BLaER1 treated with 17β-estradiol and CSF1 and Interleukin-3, amounts not matched to agents 10 nM and 100 nM (cell line): ENCODE results near the gene AAMP.

Experiments
- H3K27ac ChIP-seq, 11 experiments: shearing (Covaris generic); formaldehyde crosslinking; 2 replicates each; pipeline ENCODE4 v1.8.1; 2022
- H3K27me3 ChIP-seq, 11 experiments: shearing (Covaris generic); formaldehyde crosslinking; 2 replicates each; pipeline ENCODE4 v1.8.1; 2022
- H3K36me3 ChIP-seq, 11 experiments: shearing (Covaris generic); formaldehyde crosslinking; 2 replicates each; pipeline ENCODE4 v1.8.1; 2022
- H3K4me1 ChIP-seq, 10 experiments: shearing (Covaris generic); formaldehyde crosslinking; 2 replicates each; pipeline ENCODE4 v1.8.1; 2022
- H3K4me2 ChIP-seq, 11 experiments: shearing (Covaris generic); formaldehyde crosslinking; 2 replicates each; pipeline ENCODE4 v1.8.1; 2022
- H3K4me3 ChIP-seq, 10 experiments: shearing (Covaris generic); formaldehyde crosslinking; 2 replicates each; pipeline ENCODE4 v1.8.1; 2022
- H3K9ac ChIP-seq, 11 experiments: shearing (Covaris generic); formaldehyde crosslinking; 2 replicates each; pipeline ENCODE4 v1.8.1; 2022
- H3K9me3 ChIP-seq, 11 experiments: shearing (Covaris generic); formaldehyde crosslinking; replicated peaks in 1 of 11; 2 replicates each; pipeline ENCODE4 v1.8.1; 2022
- H4K20me1 ChIP-seq, 11 experiments: shearing (Covaris generic); formaldehyde crosslinking; 2 replicates each; pipeline ENCODE4 v1.8.1; 2022
- Cebpa-rat ChIP-seq, 11 experiments: shearing (Covaris generic); IDR thresholded peaks; 2 replicates each; pipeline ENCODE4 v1.8.1; 2022

The AAMP gene

GRCh38 chr2:218296200-218296599 is 26.3 kb upstream of the AAMP start:
- no peaks in the 10 kb centered on the region for H3K9me3 ChIP-seq
- no peaks in the 10 kb centered on the region for H3K36me3 ChIP-seq
- H3K9ac ChIP-seq: no peak overlapping the region
- H3K4me3 ChIP-seq: no peak overlapping the region
- no peak for TF ChIP-seq Cebpa-rat (IDR thresholded peaks at IDR 0.05)
- peaks cover 0 to 2% (median 0%) of the 10 kb centered on the region in 11 experiments; a peak in 2 of 22 replicates for H4K20me1 ChIP-seq
- peaks cover 15 to 49% (median 32%) of the 10 kb centered on the region in 10 experiments for H3K4me1 ChIP-seq
- no peak overlapping the region for H3K27ac ChIP-seq
- no peaks in the 10 kb centered on the region for H3K27me3 ChIP-seq
- H3K4me2 ChIP-seq: no peak overlapping the region

GRCh38 chr2:218295029-218295428 is 25.1 kb upstream of the AAMP start:
- Histone ChIP-seq H4K20me1 (peaks cover 0 to 13% (median 0%) of the 10 kb centered on the region in 11 experiments; a peak in 6 of 22 replicates), H3K36me3 (no peaks in the 10 kb centered on the region), H3K27ac (no peak overlapping the region), H3K9me3 (no peaks in the 10 kb centered on the region), H3K4me2 (0 out of 22 replicates have a peak overlapping the region, but pooled peaks of 1 of the 11 experiments have one; percentile 99), H3K27me3 (no peaks in the 10 kb centered on the region), H3K4me3 (no peak overlapping the region), H3K4me1 (peaks cover 27 to 58% (median 42%) of the 10 kb centered on the region in 10 experiments), H3K9ac (peak overlapping the region in 2 of 11 experiments; percentile 2 to 3; a peak in 1 of 22 replicates)
- TF ChIP-seq Cebpa-rat (IDR thresholded peaks at IDR 0.05): no peak

DNA sequence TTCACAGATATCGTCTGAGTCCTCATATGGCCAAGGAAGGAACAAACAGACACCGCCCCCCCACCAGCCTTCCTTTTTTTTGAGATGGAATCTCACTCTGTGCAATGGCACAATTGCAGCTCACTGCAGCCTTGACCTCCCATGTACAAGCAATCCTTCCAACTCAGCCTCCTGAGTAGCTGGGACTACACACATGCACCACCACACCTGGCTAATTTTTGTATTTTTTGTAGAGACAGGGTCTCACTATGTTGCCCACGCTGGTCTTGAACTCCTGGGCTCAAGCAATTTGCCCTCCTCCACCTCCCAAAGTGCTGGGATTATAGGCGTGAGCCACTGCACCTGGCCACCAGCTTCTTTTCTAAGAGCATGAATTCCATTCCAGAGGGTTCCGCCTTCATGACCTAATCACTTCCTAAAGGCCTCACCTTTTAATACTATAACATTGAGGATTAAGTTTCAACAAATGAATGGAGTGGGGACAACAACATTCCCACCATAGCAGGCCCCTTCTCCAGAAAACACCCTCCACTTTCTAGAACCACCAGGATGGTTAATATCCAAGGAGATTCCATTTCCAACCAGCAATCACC is 24.6 kb upstream of the AAMP start:
- peak overlapping the region in 5 of 11 experiments; percentile 16 to 99 (median 96); a peak in 7 of 22 replicates for H3K4me2 ChIP-seq

GRCh38 chr2:218293715-218294429 is 23.9 kb upstream of the AAMP start:
- peak overlapping the region in 7 of 11 experiments; percentile 74 to 99 (median 96); a peak in 11 of 22 replicates for H3K4me2 ChIP-seq
- H3K4me1 ChIP-seq: peaks cover 33 to 70% (median 52%) of the 10 kb centered on the region in 10 experiments
- H3K4me3 ChIP-seq: no peak overlapping the region
- H3K27me3 ChIP-seq: no peaks in the 10 kb centered on the region
- H3K27ac ChIP-seq: peak overlapping the region in 2 of 11 experiments; percentile 20 to 94; a peak in 3 of 22 replicates
- peaks cover 0 to 25% (median 0%) of the 10 kb centered on the region in 11 experiments; a peak in 6 of 22 replicates for H4K20me1 ChIP-seq
- no peak overlapping the region for H3K9ac ChIP-seq
- H3K36me3 ChIP-seq: peaks cover 0 to 4% (median 0%) of the 10 kb centered on the region in 11 experiments; a peak in 2 of 22 replicates
- H3K9me3 ChIP-seq: no peaks in the 10 kb centered on the region
- TF ChIP-seq Cebpa-rat (IDR thresholded peaks at IDR 0.05): no peak

More for the DNA sequence above, 24.6 kb upstream of the AAMP start:
- TF ChIP-seq Cebpa-rat (IDR thresholded peaks at IDR 0.05): no peak
- Histone ChIP-seq H3K36me3 (no peaks in the 10 kb centered on the region), H3K27ac (no peak overlapping the region), H3K27me3 (no peaks in the 10 kb centered on the region), H4K20me1 (peaks cover 0 to 18% (median 0%) of the 10 kb centered on the region in 11 experiments; a peak in 6 of 22 replicates), H3K4me1 (peaks cover 32 to 63% (median 47%) of the 10 kb centered on the region in 10 experiments), H3K4me3 (no peak overlapping the region), H3K9ac (peak overlapping the region in 1 of 11 experiments; percentile 3; a peak in 1 of 22 replicates), H3K9me3 (no peaks in the 10 kb centered on the region)

DNA sequence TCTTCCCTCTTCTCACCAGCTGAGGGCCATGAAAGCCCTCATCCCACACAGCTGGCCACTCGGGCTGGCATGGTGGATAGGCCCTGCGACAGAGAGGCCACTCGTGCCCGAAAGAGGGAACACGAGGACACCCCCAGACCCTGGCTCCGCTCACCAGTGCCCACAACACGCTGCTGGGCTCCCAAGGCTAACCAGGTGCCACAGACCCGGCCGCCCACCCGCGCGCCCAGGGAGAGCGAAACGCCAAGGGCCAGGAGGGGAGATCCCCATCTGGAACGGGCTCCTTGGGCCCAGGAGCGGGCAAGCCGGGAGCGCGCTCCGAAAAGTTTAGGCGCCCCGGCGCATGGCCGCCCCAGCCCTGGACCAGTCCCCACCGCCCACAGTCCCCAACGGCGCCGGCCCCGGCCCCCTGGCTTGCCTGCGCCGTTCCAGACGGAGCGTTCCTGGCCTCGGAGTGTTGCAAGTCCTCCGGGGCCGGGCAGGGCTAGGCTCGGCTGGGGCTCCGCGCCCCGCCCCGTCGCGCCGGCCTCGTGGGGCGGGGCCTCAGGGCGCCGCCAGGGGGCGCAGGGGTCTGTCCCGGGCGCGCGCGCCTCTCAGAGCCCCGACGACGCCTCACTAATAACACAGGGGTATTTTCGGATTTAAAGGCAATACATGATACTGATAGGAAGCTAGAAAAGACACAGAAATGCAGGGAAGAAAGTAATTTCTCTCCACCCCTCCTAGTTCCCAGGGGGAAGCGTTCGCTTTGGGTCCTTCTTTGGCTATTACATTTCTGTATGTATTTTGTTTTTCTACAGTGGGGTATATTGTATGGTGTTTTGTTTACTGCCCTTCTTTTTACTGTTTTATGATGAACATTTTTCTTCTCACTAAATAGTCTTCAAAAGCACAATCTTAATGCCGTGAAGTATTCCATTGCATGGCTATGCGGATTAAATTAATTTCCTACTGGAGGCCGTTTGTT is 22.4 kb upstream of the AAMP start, which contains the start of gene TMBIM1:
TMBIM1 (minus strand) TSS at position 456 of the 967 bp plus-strand sequence. CDS start 10,362 bp downstream, outside the sequence.
- H4K20me1 ChIP-seq: peaks cover 0 to 40% (median 0%) of the 10 kb centered on the region in 11 experiments; a peak in 6 of 22 replicates
- peak within 1 kb of the TSS; percentile 62 to 99 (median 89) for H3K4me2 ChIP-seq
- peak within 1 kb of the TSS; percentile 67 to 94 (median 80) for H3K27ac ChIP-seq
- peaks cover 0 to 8% (median 0%) of the 10 kb centered on the region in 11 experiments; a peak in 2 of 22 replicates for H3K36me3 ChIP-seq
- H3K9me3 ChIP-seq: no peaks in the 10 kb centered on the region
- peak within 1 kb of the TSS; percentile 63 to 92 (median 83) for H3K9ac ChIP-seq
- no peaks in the 10 kb centered on the region for H3K27me3 ChIP-seq
- peak within 1 kb of the TSS; percentile 56 to 84 (median 68) for H3K4me3 ChIP-seq
- peaks cover 41 to 77% (median 64%) of the 10 kb centered on the region in 10 experiments for H3K4me1 ChIP-seq
- TF ChIP-seq Cebpa-rat (IDR thresholded peaks at IDR 0.05): peak in 1 of 11 experiments; percentile 49; a peak in 2 of 22 replicates

GRCh38 chr2:218291318-218292047 is 21.5 kb upstream of the AAMP start:
- Histone ChIP-seq H3K4me1 (peaks cover 49 to 83% (median 67%) of the 10 kb centered on the region in 10 experiments), H3K27me3 (no peaks in the 10 kb centered on the region), H3K9ac (peak overlapping the region; percentile 63 to 92 (median 83)), H4K20me1 (peaks cover 0 to 48% (median 0%) of the 10 kb centered on the region in 11 experiments; a peak in 7 of 22 replicates), H3K27ac (peak overlapping the region; percentile 67 to 94 (median 80)), H3K36me3 (peaks cover 0 to 8% (median 0%) of the 10 kb centered on the region in 11 experiments; a peak in 2 of 22 replicates), H3K4me3 (peak overlapping the region; percentile 56 to 84 (median 68)), H3K9me3 (no peaks in the 10 kb centered on the region), H3K4me2 (peak overlapping the region; percentile 62 to 99 (median 89))
- no peak for TF ChIP-seq Cebpa-rat (IDR thresholded peaks at IDR 0.05)

- Histone ChIP-seq H3K4me2 (peak overlapping the region; percentile 62 to 99 (median 89)), H3K36me3 (peaks cover 0 to 13% (median 0%) of the 10 kb centered on the region in 11 experiments; a peak in 4 of 22 replicates), H3K9me3 (no peaks in the 10 kb centered on the region), H3K4me3 (peak overlapping the region in 8 of 10 experiments; percentile 60 to 84 (median 74); a peak in 13 of 20 replicates), H4K20me1 (peaks cover 0 to 57% (median 0%) of the 10 kb centered on the region in 11 experiments; a peak in 7 of 22 replicates), H3K9ac (peak overlapping the region; percentile 63 to 92 (median 83); a peak in 21 of 22 replicates), H3K27ac (peak overlapping the region; percentile 67 to 94 (median 80)), H3K27me3 (no peaks in the 10 kb centered on the region), H3K4me1 (peaks cover 58 to 92% (median 76%) of the 10 kb centered on the region in 10 experiments)
- no peak for TF ChIP-seq Cebpa-rat (IDR thresholded peaks at IDR 0.05)
Observed at GRCh38 chr2:218290316-218291261, 20.7 kb upstream of the AAMP start.
